Immature natural killer cell (primary cell): ENCODE results near the gene ARL9. TPM values are rescaled to one million over a fixed set of nuclear protein-coding genes. Genes with fewer than 3 reads are reported as not detected.

Experiments
- DNase-seq, 3 donors: peaks; one replicate each; pipeline ENCODE4 v3.0.0; 2022; ENCODE audit warnings: mixed read lengths in 1 of 3
- H3K27ac Mint-ChIP-seq, 6 donors: one replicate each; pipeline ENCODE4 v1.8.0; 2020; ENCODE audit warnings: mixed read lengths in 6 of 6, mild to moderate bottlenecking in 5 of 6, inconsistent platforms in 4 of 6, moderate library complexity in 3 of 6
- H3K27me3 Mint-ChIP-seq, 3 donors: one replicate each; pipeline ENCODE4 v1.8.0; 2020 to 2021; ENCODE audit warnings: low read depth in 3 of 3, mild to moderate bottlenecking in 3 of 3, mixed read lengths in 3 of 3, moderate library complexity in 3 of 3, inconsistent platforms in 1 of 3
- H3K36me3 Mint-ChIP-seq, 3 donors: one replicate each; pipeline ENCODE4 v1.8.0; 2020; ENCODE audit warnings: mixed read lengths in 3 of 3, inconsistent platforms in 2 of 3, mild to moderate bottlenecking in 2 of 3
- H3K4me1 Mint-ChIP-seq, 2 donors: one replicate each; pipeline ENCODE4 v1.8.0; 2020; ENCODE audit warnings: inconsistent platforms in 2 of 2, mild to moderate bottlenecking in 2 of 2, mixed read lengths in 2 of 2, moderate library complexity in 1 of 2
- H3K4me3 Mint-ChIP-seq, 5 donors: one replicate each; pipeline ENCODE4 v1.8.0; 2020; ENCODE audit warnings: mild to moderate bottlenecking in 5 of 5, mixed read lengths in 5 of 5, inconsistent platforms in 3 of 5, moderate library complexity in 3 of 5
- H3K9me3 Mint-ChIP-seq, 6 donors: one replicate each; pipeline ENCODE4 v1.8.0; 2020; ENCODE audit warnings: mild to moderate bottlenecking in 6 of 6, mixed read lengths in 6 of 6, inconsistent platforms in 4 of 6, moderate library complexity in 3 of 6
- polyA plus RNA-seq, 3 donors: library from polyadenylated mRNA; unstranded; fragments of 300-500 nt; fragmentation: Illumina TruSeq; gene quantifications; one replicate each; pipeline ENCODE4 v1.2.3, GENCODE V29; 2021

The ARL9 gene
- polyA plus RNA-seq, 3 donors from 2014 or later = 0.28 TPM; not detected in 2

GRCh38 chr4:56550642-56551041 lies 45.1 kb downstream of the ARL9 start:
- Mint-ChIP-seq H3K27me3 (peaks cover 3 to 5% (median 4%) of the 10 kb centered on the region in 3 donors), H3K4me1 (no peaks in the 10 kb centered on the region), H3K9me3 (no peaks in the 10 kb centered on the region), H3K36me3 (no peaks in the 10 kb centered on the region), H3K4me3 (no peak overlapping the region), H3K27ac (no peak overlapping the region)
- no peak for DNase-seq

GRCh38 chr4:56551516-56551915 lies 45.9 kb downstream of the ARL9 start:
- Mint-ChIP-seq H3K4me3 (no peak overlapping the region), H3K27me3 (peaks cover 3 to 5% (median 3%) of the 10 kb centered on the region in 3 donors), H3K27ac (no peak overlapping the region)

GRCh38 chr4:56552273-56552672 lies 46.7 kb downstream of the ARL9 start:
- Mint-ChIP-seq H3K9me3 (no peaks in the 10 kb centered on the region), H3K27ac (no peak overlapping the region), H3K4me1 (no peaks in the 10 kb centered on the region), H3K4me3 (no peak overlapping the region), H3K36me3 (no peaks in the 10 kb centered on the region), H3K27me3 (peaks cover 3 to 5% (median 3%) of the 10 kb centered on the region in 3 donors)
- no peak for DNase-seq

More at GRCh38 chr4:56551516-56551915, 45.9 kb downstream of the ARL9 start:
- Mint-ChIP-seq H3K9me3 (no peaks in the 10 kb centered on the region), H3K4me1 (no peaks in the 10 kb centered on the region), H3K36me3 (no peaks in the 10 kb centered on the region)
- DNase-seq = no peak

GRCh38 chr4:56570041-56570440 lies 64.5 kb downstream of the ARL9 start:
- no peak overlapping the region for H3K4me3 Mint-ChIP-seq
- DNase-seq = no peak
- no peaks in the 10 kb centered on the region for H3K4me1 Mint-ChIP-seq
- H3K36me3 Mint-ChIP-seq = no peaks in the 10 kb centered on the region
- H3K27ac Mint-ChIP-seq = no peak overlapping the region
- no peaks in the 10 kb centered on the region for H3K9me3 Mint-ChIP-seq
- no peaks in the 10 kb centered on the region for H3K27me3 Mint-ChIP-seq

Other genes starting within 250 kb of the ARL9 start
- 10 to 100 TPM; 11.3 to 13.7 (median 11.4) TPM for gene AASDH, start 118.3 kb upstream of the ARL9 start, polyA plus RNA-seq
- gene PPAT, start 70.2 kb upstream of the ARL9 start, polyA plus RNA-seq = 1 to 10 TPM; 1.9 to 8.4 (median 6.8) TPM
- gene PAICS, start 69.5 kb upstream of the ARL9 start, polyA plus RNA-seq = 10 to 100 TPM; 10.7 to 19.8 (median 13.7) TPM
- 100 to 1,000 TPM; 134 to 163 (median 160) TPM for gene SRP72, start 38.2 kb upstream of the ARL9 start, polyA plus RNA-seq
- gene HOPX, start 175.5 kb downstream of the ARL9 start, polyA plus RNA-seq = 1,000 to 10,000 TPM; 1,315 to 2,032 (median 1,652) TPM